Brain microvascular endothelial cell (primary cell): ENCODE measurements around the gene BET1.

Source experiments
- DNase-seq: peaks from one replicate; pipeline ENCODE4 v3.0.0-alpha.2; 2020
- H3K27ac ChIP-seq: fragments of 250-450 bp; sonication (Bioruptor Pico); 2 replicates; pipeline ENCODE4 v1.5.1; 2020; ENCODE audit warnings: mild to moderate bottlenecking, moderate library complexity
- H3K27me3 ChIP-seq: fragments of 250-450 bp; sonication (Bioruptor Pico); replicated peaks from 2 replicates; pipeline ENCODE4 v1.5.1; 2020; ENCODE audit warnings: mild to moderate bottlenecking
- H3K36me3 ChIP-seq: fragments of 250-450 bp; sonication (Bioruptor Pico); replicated peaks from 2 replicates; pipeline ENCODE4 v1.5.1; 2020; ENCODE audit warnings: mild to moderate bottlenecking
- H3K4me3 ChIP-seq: 2 replicates; pipeline ENCODE4 v1.5.1; 2011; ENCODE audit warnings: low read depth, mild to moderate bottlenecking, control low read depth, low read length, moderate library complexity
- in situ Hi-C: cut with HindIII; loops from 2 replicates; pipeline ENCODE4 v1.10.0; 2017; ENCODE audit warnings: low sequenced_read_pairs, low pct_ligation_motif_present
- TF ChIP-seq, protein P1 (sequence below): IDR thresholded peaks from 2 replicates; pipeline ENCODE4 v1.5.1; 2011; ENCODE audit warnings: low read depth, mild to moderate bottlenecking, moderate library complexity, low read length, control low read depth, inconsistent platforms; ENCODE audit errors: missing control alignments

Gene BET1

DNA sequence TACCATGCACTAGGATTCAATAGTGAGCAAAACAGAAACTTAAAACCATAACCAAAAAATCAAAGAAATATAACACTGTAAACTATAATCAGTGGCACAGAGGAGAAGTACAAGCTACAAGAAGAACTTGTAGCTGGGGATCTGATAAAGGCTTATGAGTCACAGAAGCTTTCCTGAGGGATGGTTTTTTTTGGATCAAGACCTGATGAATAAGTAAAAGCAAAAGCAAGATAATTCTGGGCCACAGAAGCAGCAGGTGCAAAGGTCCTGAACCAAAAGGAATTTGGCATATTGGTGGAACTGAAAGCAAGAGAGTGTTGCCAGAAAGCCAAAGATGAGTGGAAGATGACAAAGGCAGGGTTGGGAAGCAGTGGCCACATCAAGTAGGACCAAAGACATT, 37.4 kb upstream of the BET1 start:
- DNase-seq = peak; percentile 82
- H3K27me3 ChIP-seq = no peaks in the 10 kb centered on the region
- H3K36me3 ChIP-seq = no peaks in the 10 kb centered on the region
- H3K27ac ChIP-seq = peak overlapping the region; percentile 30
- H3K4me3 ChIP-seq = no peak overlapping the region
- in situ Hi-C loops = no loop called here
- TF ChIP-seq, protein P1, sequence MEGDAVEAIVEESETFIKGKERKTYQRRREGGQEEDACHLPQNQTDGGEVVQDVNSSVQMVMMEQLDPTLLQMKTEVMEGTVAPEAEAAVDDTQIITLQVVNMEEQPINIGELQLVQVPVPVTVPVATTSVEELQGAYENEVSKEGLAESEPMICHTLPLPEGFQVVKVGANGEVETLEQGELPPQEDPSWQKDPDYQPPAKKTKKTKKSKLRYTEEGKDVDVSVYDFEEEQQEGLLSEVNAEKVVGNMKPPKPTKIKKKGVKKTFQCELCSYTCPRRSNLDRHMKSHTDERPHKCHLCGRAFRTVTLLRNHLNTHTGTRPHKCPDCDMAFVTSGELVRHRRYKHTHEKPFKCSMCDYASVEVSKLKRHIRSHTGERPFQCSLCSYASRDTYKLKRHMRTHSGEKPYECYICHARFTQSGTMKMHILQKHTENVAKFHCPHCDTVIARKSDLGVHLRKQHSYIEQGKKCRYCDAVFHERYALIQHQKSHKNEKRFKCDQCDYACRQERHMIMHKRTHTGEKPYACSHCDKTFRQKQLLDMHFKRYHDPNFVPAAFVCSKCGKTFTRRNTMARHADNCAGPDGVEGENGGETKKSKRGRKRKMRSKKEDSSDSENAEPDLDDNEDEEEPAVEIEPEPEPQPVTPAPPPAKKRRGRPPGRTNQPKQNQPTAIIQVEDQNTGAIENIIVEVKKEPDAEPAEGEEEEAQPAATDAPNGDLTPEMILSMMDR = no peak

DNA sequence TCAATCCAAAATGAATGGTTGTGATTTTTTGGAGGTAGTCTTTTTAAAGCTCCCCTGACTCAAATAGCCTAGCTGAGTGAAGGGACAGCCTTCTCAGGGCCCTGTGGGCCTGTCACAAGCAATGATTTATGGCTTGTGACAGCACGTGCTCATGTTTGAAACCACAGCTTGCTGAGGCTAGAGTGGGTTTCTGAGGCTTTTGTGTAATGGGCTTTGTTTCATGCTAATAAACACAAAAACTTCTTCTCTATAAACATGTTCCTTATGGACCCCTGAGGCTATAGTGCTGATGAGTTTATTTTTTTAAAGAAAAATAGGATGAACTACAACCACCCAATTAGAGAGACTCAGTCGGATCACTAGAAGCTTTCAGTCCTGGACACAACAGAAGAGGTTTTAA, 36.1 kb upstream of the BET1 start:
- Histone ChIP-seq H3K27me3 (no peaks in the 10 kb centered on the region), H3K36me3 (no peaks in the 10 kb centered on the region), H3K27ac (no peak overlapping the region), H3K4me3 (no peak overlapping the region)
- in situ Hi-C loops = no loop called here
- TF ChIP-seq, protein P1 = no peak
- DNase-seq = no peak

DNA sequence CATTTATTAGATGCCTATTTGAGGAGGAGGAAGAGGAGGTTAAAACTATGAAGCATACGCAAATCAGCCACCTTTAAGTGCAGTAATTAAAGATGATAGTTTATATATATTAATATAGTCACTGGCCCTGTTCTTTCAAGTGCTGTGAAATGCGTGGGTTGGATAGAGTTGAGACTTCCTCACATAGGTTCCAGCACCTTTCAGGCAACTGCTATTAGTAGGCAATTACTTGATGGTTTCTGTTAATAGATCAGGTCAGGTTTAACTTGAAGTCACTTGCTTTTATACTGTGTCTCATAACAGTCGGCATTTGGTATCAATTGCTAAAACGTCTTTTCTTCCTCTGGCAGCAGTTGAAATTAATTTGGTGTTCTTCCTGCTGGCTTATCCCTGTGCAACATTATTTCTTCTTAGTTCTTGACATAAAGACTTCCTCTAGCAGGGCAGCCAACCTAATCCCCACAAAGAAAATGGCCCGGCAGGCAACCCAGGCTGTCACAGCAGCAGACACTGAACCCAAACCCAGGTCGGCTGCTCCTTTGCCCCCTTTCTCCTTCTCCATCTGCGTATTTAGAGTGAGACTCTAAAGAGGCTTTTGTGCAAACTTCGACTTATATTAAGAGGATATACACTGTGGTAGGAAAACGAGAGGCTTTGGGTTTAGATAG, 35.3 kb upstream of the BET1 start:
- no peak for DNase-seq
- Histone ChIP-seq H3K36me3 (no peaks in the 10 kb centered on the region), H3K4me3 (no peak overlapping the region), H3K27me3 (no peaks in the 10 kb centered on the region), H3K27ac (no peak overlapping the region)
- TF ChIP-seq, protein P1 = no peak
- in situ Hi-C loops = no loop called here

DNA sequence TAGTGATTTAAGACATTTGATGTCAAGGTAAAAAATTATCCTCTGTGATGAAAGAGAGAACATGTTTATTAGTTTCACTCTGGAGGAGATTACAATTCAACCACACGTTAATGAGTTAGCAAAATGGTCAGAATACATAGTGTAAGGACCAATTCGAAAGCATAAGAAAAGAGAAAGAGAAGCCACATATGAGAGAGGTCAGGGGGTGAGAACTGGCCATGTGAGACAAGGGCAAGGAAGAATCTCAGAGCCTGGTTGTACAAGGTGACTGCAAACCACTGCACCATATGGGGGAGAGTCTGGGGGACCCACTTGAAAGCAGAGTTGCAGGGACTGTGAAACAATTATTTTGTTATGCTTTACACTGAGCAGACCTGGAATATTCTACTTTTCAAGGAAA, 27.7 kb upstream of the BET1 start:
- no peak overlapping the region for H3K4me3 ChIP-seq
- in situ Hi-C loops = no loop called here
- no peaks in the 10 kb centered on the region for H3K27me3 ChIP-seq
- no peaks in the 10 kb centered on the region for H3K36me3 ChIP-seq
- H3K27ac ChIP-seq = no peak overlapping the region
- no peak for DNase-seq
- TF ChIP-seq, protein P1 = no peak

DNA sequence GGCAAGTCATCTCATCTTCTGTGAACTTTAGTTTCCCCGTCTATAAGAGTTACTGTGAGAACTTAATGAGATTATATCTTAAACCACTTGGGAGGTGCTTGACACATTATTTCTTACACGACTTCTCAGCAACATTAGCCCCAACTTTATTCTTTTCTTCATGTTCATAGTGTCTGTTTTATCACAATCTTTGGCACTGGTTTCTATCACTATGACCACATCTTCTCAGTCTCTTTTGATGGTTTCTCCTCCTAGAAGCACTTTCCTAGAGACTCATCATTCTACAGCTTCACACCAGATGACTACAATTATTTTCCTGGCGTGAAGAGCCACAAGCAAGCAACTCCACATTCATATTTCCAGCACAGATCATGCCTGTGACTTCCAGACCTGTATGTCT, 26.5 kb upstream of the BET1 start:
- DNase-seq = no peak
- TF ChIP-seq, protein P1 = no peak
- Histone ChIP-seq H3K4me3 (no peak overlapping the region), H3K36me3 (no peaks in the 10 kb centered on the region), H3K27me3 (no peaks in the 10 kb centered on the region), H3K27ac (no peak overlapping the region)
- in situ Hi-C loops = no loop called here

DNA sequence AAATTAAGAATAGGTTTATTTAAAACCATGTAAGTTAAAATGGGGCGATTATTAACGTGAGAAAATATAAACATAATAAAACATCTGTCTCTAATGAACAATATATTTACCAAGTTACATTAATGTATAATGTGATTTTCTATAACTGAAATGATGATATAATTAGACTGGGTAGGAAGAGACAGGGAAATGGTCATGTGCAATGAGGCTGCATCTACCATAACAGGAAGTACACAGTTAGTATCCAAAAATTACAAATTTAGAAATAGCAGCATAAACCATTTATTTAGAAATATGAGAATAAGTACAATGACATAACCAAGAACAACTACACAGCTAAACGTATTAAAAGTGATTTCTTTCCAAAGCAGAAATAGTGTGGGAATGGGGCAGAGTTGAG, 25.8 kb upstream of the BET1 start:
- H3K4me3 ChIP-seq = no peak overlapping the region
- no peak for DNase-seq
- TF ChIP-seq, protein P1 = no peak
- in situ Hi-C loops = no loop called here
- H3K27me3 ChIP-seq = no peaks in the 10 kb centered on the region
- no peak overlapping the region for H3K27ac ChIP-seq
- H3K36me3 ChIP-seq = no peaks in the 10 kb centered on the region
